ENCODE data around the gene DMC1. TPM values are rescaled to one million over a fixed set of nuclear protein-coding genes. Genes with fewer than 3 reads are reported as not detected.

DMC1 gene
- total RNA-seq, 1 donor from 2014 or later, result 1.4 TPM

- no peaks in the 10 kb centered on the region for H3K36me3 Mint-ChIP-seq (ENCODE audit: unreplicated experiment)
- H3K4me1 Mint-ChIP-seq (ENCODE audit: unreplicated experiment), result no peaks in the 10 kb centered on the region
- H3K4me3 Mint-ChIP-seq (ENCODE audit: unreplicated experiment), result no peak overlapping the region
- no peak for DNase-seq (ENCODE audit: extremely low spot score, unreplicated experiment)
- no peaks in the 10 kb centered on the region for H3K27me3 Mint-ChIP-seq (ENCODE audit: unreplicated experiment)
- H3K27ac Mint-ChIP-seq (ENCODE audit: unreplicated experiment), result no peak overlapping the region
- H3K9me3 Mint-ChIP-seq (ENCODE audit: unreplicated experiment), result peaks cover 16% of the 10 kb centered on the region
- TF ChIP-seq CTCF (IDR thresholded peaks at IDR 0.05), result no peak
Measured at GRCh38 chr22:38540701-38541100, 29.3 kb downstream of the DMC1 start.

- Mint-ChIP-seq H3K4me3 (ENCODE audit: unreplicated experiment) (no peak overlapping the region), H3K27me3 (ENCODE audit: unreplicated experiment) (no peaks in the 10 kb centered on the region), H3K27ac (ENCODE audit: unreplicated experiment) (no peak overlapping the region), H3K4me1 (ENCODE audit: unreplicated experiment) (peaks cover 5% of the 10 kb centered on the region), H3K9me3 (ENCODE audit: unreplicated experiment) (no peaks in the 10 kb centered on the region), H3K36me3 (ENCODE audit: unreplicated experiment) (no peaks in the 10 kb centered on the region)
- TF ChIP-seq CTCF (IDR thresholded peaks at IDR 0.05), result no peak
- no peak for DNase-seq (ENCODE audit: extremely low spot score, unreplicated experiment)
Measured at GRCh38 chr22:38531251-38531938, 38.6 kb downstream of the DMC1 start.

GRCh38 chr22:38524429-38524828, 45.6 kb downstream of the DMC1 start:
- Mint-ChIP-seq H3K4me1 (ENCODE audit: unreplicated experiment) (no peaks in the 10 kb centered on the region), H3K27ac (ENCODE audit: unreplicated experiment) (no peak overlapping the region), H3K9me3 (ENCODE audit: unreplicated experiment) (no peaks in the 10 kb centered on the region), H3K36me3 (ENCODE audit: unreplicated experiment) (no peaks in the 10 kb centered on the region), H3K27me3 (ENCODE audit: unreplicated experiment) (peaks cover 10% of the 10 kb centered on the region), H3K4me3 (ENCODE audit: unreplicated experiment) (no peak overlapping the region)
- DNase-seq (ENCODE audit: extremely low spot score, unreplicated experiment), result no peak
- TF ChIP-seq CTCF (IDR thresholded peaks at IDR 0.05), result no peak

- Mint-ChIP-seq H3K36me3 (ENCODE audit: unreplicated experiment) (no peaks in the 10 kb centered on the region), H3K27ac (ENCODE audit: unreplicated experiment) (no peak overlapping the region), H3K4me3 (ENCODE audit: unreplicated experiment) (no peak overlapping the region), H3K9me3 (ENCODE audit: unreplicated experiment) (no peaks in the 10 kb centered on the region), H3K4me1 (ENCODE audit: unreplicated experiment) (no peaks in the 10 kb centered on the region), H3K27me3 (ENCODE audit: unreplicated experiment) (peaks cover 10% of the 10 kb centered on the region)
- DNase-seq (ENCODE audit: extremely low spot score, unreplicated experiment), result no peak
- TF ChIP-seq CTCF (IDR thresholded peaks at IDR 0.05), result no peak
Measured at GRCh38 chr22:38523479-38523878, 46.5 kb downstream of the DMC1 start.

GRCh38 chr22:38523029-38523428, 47.0 kb downstream of the DMC1 start:
- TF ChIP-seq CTCF (IDR thresholded peaks at IDR 0.05), result no peak
- Mint-ChIP-seq H3K4me1 (ENCODE audit: unreplicated experiment) (no peaks in the 10 kb centered on the region), H3K36me3 (ENCODE audit: unreplicated experiment) (no peaks in the 10 kb centered on the region)

More at GRCh38 chr22:38523029-38523428, 47.0 kb downstream of the DMC1 start:
- Mint-ChIP-seq H3K4me3 (ENCODE audit: unreplicated experiment) (no peak overlapping the region), H3K27ac (ENCODE audit: unreplicated experiment) (no peak overlapping the region), H3K9me3 (ENCODE audit: unreplicated experiment) (no peaks in the 10 kb centered on the region), H3K27me3 (ENCODE audit: unreplicated experiment) (peaks cover 10% of the 10 kb centered on the region)
- DNase-seq (ENCODE audit: extremely low spot score, unreplicated experiment), result no peak

Data from osteocyte (in vitro differentiated cells).